Left lung (tissue), 10 donors: ENCODE data around the gene DLX1. TPM values are rescaled to one million over a fixed set of nuclear protein-coding genes. Genes with fewer than 3 reads are reported as not detected.

ENCODE experiments used
- ATAC-seq: fragments of 200-7000 bp; cut with Tn5 transposase; one replicate; pipeline ENCODE4 v1.9.1; 2020; ENCODE audit warnings: moderate library complexity
- DNase-seq, 4 donors: peaks; one replicate each; pipeline ENCODE4 v3.0.0-alpha.2; 2013 to 2020
- H3K27ac ChIP-seq, 2 donors: fragments of 200-600 bp; sonication (generic) in 1 of 2; one replicate each; pipeline versions ENCODE4 v1.5.0 to v1.8.0; 2020 to 2021
- H3K27me3 ChIP-seq, 2 donors: fragments of 200-600 bp; sonication (generic) in 1 of 2; one replicate each; pipeline versions ENCODE4 v1.5.0 to v1.8.0; 2020 to 2021
- H3K36me3 ChIP-seq, 2 donors: fragments of 200-600 bp; sonication (generic) in 1 of 2; one replicate each; pipeline versions ENCODE4 v1.5.0 to v1.8.0; 2020 to 2021
- H3K4me1 ChIP-seq, 2 donors: fragments of 200-600 bp; one replicate each; pipeline ENCODE4 v1.8.0; 2021
- H3K4me3 ChIP-seq, 2 donors: fragments of 200-600 bp; sonication (generic) in 1 of 2; one replicate each; pipeline versions ENCODE4 v1.5.0 to v1.8.0; 2020 to 2021; ENCODE audit warnings: mild to moderate bottlenecking in 1 of 2
- H3K9me3 ChIP-seq, 2 donors: fragments of 200-600 bp; sonication (generic) in 1 of 2; one replicate each; pipeline versions ENCODE4 v1.5.0 to v1.8.0; 2020 to 2021
- intact Hi-C, 2 donors: fragments of 100-400 bp; cut with DNase I; formaldehyde crosslinking; loops; one replicate each; pipeline versions ENCODE4 v1.11.2 to v1.14.2; 2022
- polyA plus RNA-seq, 6 donors: library from polyadenylated mRNA; unstranded; fragments of 120-200 nt; gene quantifications; one replicate each; pipeline ENCODE4 v1.2.1, GENCODE V29; 2013; ENCODE audit not compliant: insufficient read length in 6 of 6
- total RNA-seq, 2 donors: library from RNA; stranded (reverse); fragmentation: NEBNext Ultra II Directional; extraction: Animal tissue kit (Norgen Biotek cat#: 25700); gene quantifications; one replicate each; pipeline ENCODE4 v1.2.1, GENCODE V29; 2021
- TF ChIP-seq, protein P1 (sequence below), 2 donors: fragments of 200-600 bp; sonication (generic) in 1 of 2; IDR thresholded peaks; one replicate each; pipeline versions ENCODE4 v1.5.0 to v1.8.0; 2021; ENCODE audit warnings: antibody characterized with exemption in 2 of 2
- donor health status: DM: no; HTN: yes; CAD: no.
- donor health status: DM: no; HTN: no; CAD: no.

Gene DLX1
- total and polyA plus RNA-seq, 8 donors = 0.09 to 0.11 TPM; not detected in 6

DNA sequence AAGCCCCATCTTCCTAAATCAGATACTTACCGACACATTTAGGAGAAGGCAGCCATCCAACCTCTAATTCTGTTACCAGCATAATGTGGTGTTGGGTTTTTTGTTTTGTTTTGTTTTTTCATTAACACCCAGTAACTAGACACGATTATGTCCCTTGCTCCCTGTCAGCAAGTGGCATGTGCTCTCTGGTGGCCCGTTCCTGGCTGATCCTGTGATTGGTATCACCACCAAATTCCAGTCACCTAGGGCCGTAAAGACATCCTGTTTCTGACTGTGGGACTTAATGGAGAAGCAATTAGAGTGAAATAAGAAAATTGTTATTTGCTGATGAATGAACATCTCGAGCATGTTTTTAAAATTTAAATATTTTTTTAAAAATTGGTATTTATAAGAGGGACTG is 5.9 kb upstream of the DLX1 start:
- intact Hi-C loops = no loop called here
- H3K4me1 ChIP-seq = peaks cover 3 to 15% of the 10 kb centered on the region in 2 donors
- DNase-seq (no peak), ATAC-seq (no peak)
- H3K4me3 ChIP-seq = no peak overlapping the region
- no peak overlapping the region for H3K27ac ChIP-seq
- H3K27me3 ChIP-seq = peaks cover 56 to 65% of the 10 kb centered on the region in 2 donors
- TF ChIP-seq, protein P1, sequence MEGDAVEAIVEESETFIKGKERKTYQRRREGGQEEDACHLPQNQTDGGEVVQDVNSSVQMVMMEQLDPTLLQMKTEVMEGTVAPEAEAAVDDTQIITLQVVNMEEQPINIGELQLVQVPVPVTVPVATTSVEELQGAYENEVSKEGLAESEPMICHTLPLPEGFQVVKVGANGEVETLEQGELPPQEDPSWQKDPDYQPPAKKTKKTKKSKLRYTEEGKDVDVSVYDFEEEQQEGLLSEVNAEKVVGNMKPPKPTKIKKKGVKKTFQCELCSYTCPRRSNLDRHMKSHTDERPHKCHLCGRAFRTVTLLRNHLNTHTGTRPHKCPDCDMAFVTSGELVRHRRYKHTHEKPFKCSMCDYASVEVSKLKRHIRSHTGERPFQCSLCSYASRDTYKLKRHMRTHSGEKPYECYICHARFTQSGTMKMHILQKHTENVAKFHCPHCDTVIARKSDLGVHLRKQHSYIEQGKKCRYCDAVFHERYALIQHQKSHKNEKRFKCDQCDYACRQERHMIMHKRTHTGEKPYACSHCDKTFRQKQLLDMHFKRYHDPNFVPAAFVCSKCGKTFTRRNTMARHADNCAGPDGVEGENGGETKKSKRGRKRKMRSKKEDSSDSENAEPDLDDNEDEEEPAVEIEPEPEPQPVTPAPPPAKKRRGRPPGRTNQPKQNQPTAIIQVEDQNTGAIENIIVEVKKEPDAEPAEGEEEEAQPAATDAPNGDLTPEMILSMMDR (IDR thresholded peaks at IDR 0.05) = no peak
- H3K9me3 ChIP-seq = no peaks in the 10 kb centered on the region
- no peaks in the 10 kb centered on the region for H3K36me3 ChIP-seq

- Histone ChIP-seq H3K27me3 (peaks cover 62 to 72% of the 10 kb centered on the region in 2 donors), H3K4me3 (no peak overlapping the region), H3K4me1 (peaks cover 10 to 21% of the 10 kb centered on the region in 2 donors), H3K36me3 (no peaks in the 10 kb centered on the region), H3K27ac (no peak overlapping the region), H3K9me3 (no peaks in the 10 kb centered on the region)
- peak in 1 of 4 donors; percentile 78 for DNase-seq
- TF ChIP-seq, protein P1 (IDR thresholded peaks at IDR 0.05) = no peak
- intact Hi-C loops = no loop called here
- ATAC-seq = no peak
Measured at GRCh38 chr2:172079838-172080640, 5.3 kb upstream of the DLX1 start.

GRCh38 chr2:172080641-172081220 is 4.6 kb upstream of the DLX1 start:
- Histone ChIP-seq H3K9me3 (no peaks in the 10 kb centered on the region), H3K27me3 (peaks cover 69 to 79% of the 10 kb centered on the region in 2 donors), H3K4me3 (no peak overlapping the region), H3K4me1 (peaks cover 16 to 28% of the 10 kb centered on the region in 2 donors), H3K36me3 (no peaks in the 10 kb centered on the region), H3K27ac (no peak overlapping the region)
- ATAC-seq = no peak
- no peak for DNase-seq
- intact Hi-C loops = no loop called here
- TF ChIP-seq, protein P1 (IDR thresholded peaks at IDR 0.05) = no peak

GRCh38 chr2:172081221-172082022 is 3.9 kb upstream of the DLX1 start:
- ATAC-seq = no peak
- intact Hi-C loops = no loop called here

More at GRCh38 chr2:172081221-172082022, 3.9 kb upstream of the DLX1 start:
- Histone ChIP-seq H3K36me3 (no peaks in the 10 kb centered on the region), H3K27me3 (peaks cover 75 to 85% of the 10 kb centered on the region in 2 donors), H3K9me3 (no peaks in the 10 kb centered on the region), H3K4me3 (no peak overlapping the region), H3K4me1 (peaks cover 17 to 35% of the 10 kb centered on the region in 2 donors), H3K27ac (no peak overlapping the region)
- TF ChIP-seq, protein P1 (IDR thresholded peaks at IDR 0.05) = no peak
- DNase-seq = peak in 1 of 4 donors; percentile 61
